Epithelial cell of proximal tubule (primary cell): ENCODE measurements around the gene SERGEF. TPM values are rescaled to one million over a fixed set of nuclear protein-coding genes. Genes with fewer than 3 reads are reported as not detected.
A peak's percentile ranks its signal among the peaks of the same experiment; 100 is the strongest.

ENCODE experiments used
- DNase-seq: peaks from one replicate; pipeline ENCODE4 v3.0.0-alpha.2; 2011; ENCODE audit warnings: low read depth
- H3K4me3 ChIP-seq: 2 replicates; pipeline ENCODE4 v1.5.1; 2011; ENCODE audit warnings: low read depth, mild to moderate bottlenecking, low read length
- CTCF ChIP-seq: conservative IDR thresholded peaks from 2 replicates; pipeline ENCODE4 v1.5.1; 2012; ENCODE audit warnings: low read depth, mild to moderate bottlenecking, low read length
- total RNA-seq: library from RNA; depleted of rRNA; stranded (reverse); fragments of >200 nt; gene quantifications from 2 replicates; pipeline ENCODE4 v1.2.3, GENCODE V29; 2015

SERGEF gene
- total RNA-seq, 1 donor from 2014 or later, result 30.6 TPM

GRCh38 chr11:18036456-18036855 lies 23.6 kb upstream of the SERGEF start:
- TF ChIP-seq CTCF, result no peak
- no peak for DNase-seq
- H3K4me3 ChIP-seq, result no peak overlapping the region

GRCh38 chr11:18027475-18027874 lies 14.6 kb upstream of the SERGEF start:
- H3K4me3 ChIP-seq, result no peak overlapping the region
- DNase-seq, result no peak
- no peak for TF ChIP-seq CTCF

GRCh38 chr11:18022419-18022818 lies 9.6 kb upstream of the SERGEF start:
- H3K4me3 ChIP-seq, result no peak overlapping the region
- no peak for TF ChIP-seq CTCF
- DNase-seq, result no peak

- no peak for TF ChIP-seq CTCF
- no peak overlapping the region for H3K4me3 ChIP-seq
- DNase-seq, result no peak
Measured at GRCh38 chr11:18019650-18020049, 6.8 kb upstream of the SERGEF start.

GRCh38 chr11:18016789-18017188 lies 3.9 kb upstream of the SERGEF start:
- no peak for TF ChIP-seq CTCF
- no peak for DNase-seq
- H3K4me3 ChIP-seq, result no peak overlapping the region

- H3K4me3 ChIP-seq, result no peak overlapping the region
- no peak for DNase-seq
- no peak for TF ChIP-seq CTCF
Measured at GRCh38 chr11:18014876-18015275, 2.0 kb upstream of the SERGEF start.

- peak overlapping the region; percentile 83 for H3K4me3 ChIP-seq
- no peak for DNase-seq
- no peak for TF ChIP-seq CTCF
Measured at GRCh38 chr11:18013790-18014507, 1.1 kb upstream of the SERGEF start.
